RWPE2 (cell line): ENCODE data around the gene CD79A.

Experiments used
- ATAC-seq: fragments of 200-7000 bp; cut with Tn5 transposase; 3 replicates; pipeline ENCODE4 v1.9.1; 2021; ENCODE audit warnings: low read depth
- DNase-seq: peaks from one replicate; pipeline ENCODE4 v3.0.0-alpha.2; 2020; ENCODE audit warnings: low spot score
- H3K27ac ChIP-seq: fragments of 450-650 bp; 2 replicates; pipeline ENCODE4 v1.5.1; 2017; ENCODE audit warnings: mild to moderate bottlenecking; ENCODE audit not compliant: poor library complexity, severe bottlenecking
- H3K27me3 ChIP-seq: fragments of 250-450 bp; sonication (Bioruptor Pico); 2 replicates; pipeline ENCODE4 v1.5.1; 2021; ENCODE audit warnings: mild to moderate bottlenecking, moderate library complexity; ENCODE audit not compliant: insufficient read depth, poor library complexity, severe bottlenecking
- H3K36me3 ChIP-seq: fragments of 250-450 bp; sonication (Bioruptor Pico); 2 replicates; pipeline ENCODE4 v1.5.1; 2020; ENCODE audit warnings: low read depth, mild to moderate bottlenecking, moderate library complexity
- H3K4me1 ChIP-seq: fragments of 250-450 bp; sonication (Bioruptor Pico); 2 replicates; pipeline ENCODE4 v1.5.1; 2021; ENCODE audit warnings: mild to moderate bottlenecking, moderate library complexity; ENCODE audit not compliant: insufficient read depth, poor library complexity, severe bottlenecking
- H3K4me3 ChIP-seq: fragments of 250-450 bp; sonication (Bioruptor Pico); 2 replicates; pipeline ENCODE4 v1.5.1; 2021; ENCODE audit warnings: mild to moderate bottlenecking, moderate library complexity; ENCODE audit not compliant: severe bottlenecking
- H3K9me3 ChIP-seq: fragments of 250-450 bp; sonication (Bioruptor Pico); 2 replicates; pipeline ENCODE4 v1.5.1; 2021; ENCODE audit warnings: mild to moderate bottlenecking, moderate library complexity; ENCODE audit not compliant: severe bottlenecking
- TF ChIP-seq, protein P1 (sequence below): fragments of 450-650 bp; IDR thresholded peaks from one replicate; pipeline ENCODE4 v1.5.1; 2017; ENCODE audit warnings: mild to moderate bottlenecking, moderate library complexity; ENCODE audit not compliant: poor library complexity, severe bottlenecking

CD79A gene

DNA sequence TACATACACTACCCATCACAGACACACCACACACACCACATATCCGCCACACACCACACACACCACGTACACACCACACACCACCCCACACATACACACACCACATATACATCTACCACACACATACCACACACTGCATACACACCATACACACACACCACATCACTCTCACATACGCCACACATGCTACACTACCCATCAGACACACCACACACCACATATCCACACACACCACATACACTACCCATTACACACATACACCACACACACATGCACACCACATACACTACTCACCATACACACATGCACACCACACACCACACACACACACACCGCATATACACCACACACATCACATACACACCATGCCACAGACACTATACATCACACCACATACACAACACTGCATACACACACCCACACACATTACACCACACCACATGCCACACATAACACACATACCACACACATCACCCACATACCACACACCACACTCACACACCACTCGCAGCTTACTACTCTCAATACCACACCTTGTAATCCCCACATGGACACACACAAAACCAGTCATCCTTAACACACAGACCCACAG is 41.7 kb downstream of the CD79A start:
- TF ChIP-seq, protein P1, sequence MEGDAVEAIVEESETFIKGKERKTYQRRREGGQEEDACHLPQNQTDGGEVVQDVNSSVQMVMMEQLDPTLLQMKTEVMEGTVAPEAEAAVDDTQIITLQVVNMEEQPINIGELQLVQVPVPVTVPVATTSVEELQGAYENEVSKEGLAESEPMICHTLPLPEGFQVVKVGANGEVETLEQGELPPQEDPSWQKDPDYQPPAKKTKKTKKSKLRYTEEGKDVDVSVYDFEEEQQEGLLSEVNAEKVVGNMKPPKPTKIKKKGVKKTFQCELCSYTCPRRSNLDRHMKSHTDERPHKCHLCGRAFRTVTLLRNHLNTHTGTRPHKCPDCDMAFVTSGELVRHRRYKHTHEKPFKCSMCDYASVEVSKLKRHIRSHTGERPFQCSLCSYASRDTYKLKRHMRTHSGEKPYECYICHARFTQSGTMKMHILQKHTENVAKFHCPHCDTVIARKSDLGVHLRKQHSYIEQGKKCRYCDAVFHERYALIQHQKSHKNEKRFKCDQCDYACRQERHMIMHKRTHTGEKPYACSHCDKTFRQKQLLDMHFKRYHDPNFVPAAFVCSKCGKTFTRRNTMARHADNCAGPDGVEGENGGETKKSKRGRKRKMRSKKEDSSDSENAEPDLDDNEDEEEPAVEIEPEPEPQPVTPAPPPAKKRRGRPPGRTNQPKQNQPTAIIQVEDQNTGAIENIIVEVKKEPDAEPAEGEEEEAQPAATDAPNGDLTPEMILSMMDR, result no peak

GRCh38 chr19:41919948-41920712 is 43.1 kb downstream of the CD79A start:
- TF ChIP-seq, protein P1, result no peak
- Histone ChIP-seq H3K4me3 (no peak overlapping the region), H3K36me3 (no peaks in the 10 kb centered on the region), H3K27ac (no peak overlapping the region), H3K27me3 (peaks cover 61% of the 10 kb centered on the region), H3K4me1 (no peaks in the 10 kb centered on the region), H3K9me3 (no peaks in the 10 kb centered on the region)
- ATAC-seq (no peak), DNase-seq (no peak)

More for the DNA sequence above, 41.7 kb downstream of the CD79A start:
- Histone ChIP-seq H3K4me1 (no peaks in the 10 kb centered on the region), H3K4me3 (no peak overlapping the region), H3K9me3 (no peaks in the 10 kb centered on the region), H3K27me3 (peaks cover 58% of the 10 kb centered on the region), H3K27ac (no peak overlapping the region), H3K36me3 (no peaks in the 10 kb centered on the region)
- no peak for DNase-seq
- ATAC-seq, result no peak

GRCh38 chr19:41920882-41921576 is 44.0 kb downstream of the CD79A start:
- H3K27me3 ChIP-seq, result peaks cover 61% of the 10 kb centered on the region
- H3K9me3 ChIP-seq, result no peaks in the 10 kb centered on the region
- no peaks in the 10 kb centered on the region for H3K36me3 ChIP-seq
- H3K4me1 ChIP-seq, result no peaks in the 10 kb centered on the region
- TF ChIP-seq, protein P1, result no peak
- H3K27ac ChIP-seq, result no peak overlapping the region
- no peak for DNase-seq
- no peak for ATAC-seq
- H3K4me3 ChIP-seq, result no peak overlapping the region

DNA sequence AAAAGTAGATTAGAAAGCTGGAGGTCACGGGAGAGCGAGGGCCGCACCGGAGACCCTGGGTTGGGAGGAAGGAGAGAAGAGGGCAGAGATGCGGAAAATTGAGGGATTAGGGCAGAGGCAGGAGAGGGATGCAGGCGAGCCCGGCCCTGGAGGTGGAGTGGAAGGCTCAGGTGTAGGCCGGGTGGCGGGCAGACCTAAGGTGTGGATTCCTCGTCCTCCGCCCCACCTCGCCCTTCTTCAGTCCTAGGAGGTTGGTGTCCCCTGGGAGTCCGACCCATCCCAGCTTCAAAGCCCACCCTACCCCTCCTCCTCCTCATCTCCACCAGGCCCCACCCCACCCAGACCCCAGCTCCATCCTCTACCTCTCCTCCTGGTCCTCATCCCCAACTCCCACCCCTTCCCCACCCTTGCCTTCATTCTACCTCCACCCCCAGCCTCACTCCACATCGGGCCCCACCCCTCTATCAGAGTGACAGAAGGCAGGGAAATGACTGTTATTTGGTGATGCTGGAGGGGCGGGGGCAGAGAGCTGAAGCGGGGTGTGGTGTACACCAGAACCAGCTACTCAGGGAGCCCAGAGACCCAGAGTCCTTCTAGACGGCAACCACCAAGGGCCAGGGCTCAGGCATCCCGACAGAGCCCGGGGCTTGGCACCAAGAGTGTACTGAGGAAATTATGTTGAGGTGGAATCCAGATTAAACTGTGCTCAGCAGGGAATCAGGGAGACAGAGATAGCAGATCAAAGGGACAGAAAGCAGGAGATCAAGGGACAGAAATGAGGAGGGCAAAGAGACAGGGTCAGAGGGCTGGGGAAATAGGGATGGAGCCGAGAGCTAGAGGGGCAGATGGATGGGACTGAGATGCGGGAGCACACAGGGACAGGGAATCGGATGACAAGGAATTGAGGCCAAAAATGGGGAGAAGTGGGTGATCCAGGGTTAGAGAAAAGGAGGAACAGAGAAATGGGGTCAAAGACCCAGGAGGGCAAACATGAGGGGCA is 44.8 kb downstream of the CD79A start:
- no peak overlapping the region for H3K27ac ChIP-seq
- H3K9me3 ChIP-seq, result no peaks in the 10 kb centered on the region
- H3K4me1 ChIP-seq, result no peaks in the 10 kb centered on the region
- DNase-seq (no peak), ATAC-seq (no peak)
- H3K4me3 ChIP-seq, result no peak overlapping the region
- TF ChIP-seq, protein P1, result no peak
- H3K36me3 ChIP-seq, result no peaks in the 10 kb centered on the region
- H3K27me3 ChIP-seq, result peaks cover 59% of the 10 kb centered on the region
